MM.1S (cell line): Measurements from ENCODE around the gene TAP2.

Experiments used
- CTCF ChIP-seq: fragments of 300-600 bp; sonication (generic); IDR thresholded peaks from 2 replicates; pipeline ENCODE4 v1.5.1; 2016; ENCODE audit warnings: antibody characterized with exemption, low read length, mixed read lengths
- EZH2 ChIP-seq: fragments of 300-600 bp; sonication (generic); optimal IDR thresholded peaks from 2 replicates; pipeline ENCODE3; 2017; ENCODE audit warnings: low read depth, mild to moderate bottlenecking, antibody characterized with exemption, low read length, mixed read lengths

- no peak for TF ChIP-seq CTCF
- TF ChIP-seq EZH2 = no peak
Measured at GRCh38 chr6:32886681-32887383, 48.3 kb upstream of the TAP2 start.
